ENCODE data around the gene BLOC1S6. TPM values are rescaled to one million over a fixed set of nuclear protein-coding genes. Genes with fewer than 3 reads are reported as not detected.

The BLOC1S6 gene, protein sequence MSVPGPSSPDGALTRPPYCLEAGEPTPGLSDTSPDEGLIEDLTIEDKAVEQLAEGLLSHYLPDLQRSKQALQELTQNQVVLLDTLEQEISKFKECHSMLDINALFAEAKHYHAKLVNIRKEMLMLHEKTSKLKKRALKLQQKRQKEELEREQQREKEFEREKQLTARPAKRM
- 28.7 and 28.8 TPM in 2 replicates for total RNA-seq (2021; fragmentation: NEBNext Ultra II Directional; extraction: Animal tissue kit (Norgen Biotek cat#: 25700))
- polyA plus RNA-seq (2011; rRNA removed): 3.7 and 4.5 TPM in 2 replicates
- polyA plus RNA-seq (2011; cell fraction: cytosol; rRNA removed): 8.2 TPM
- polyA plus RNA-seq (2011; cell fraction: nucleus; rRNA removed): 5.1 TPM
- 16.5 to 28.6 TPM (median 20.0 TPM) in 4 replicates for polyA plus RNA-seq (2012, experiment 1 of 2)
- 1.4 TPM for polyA plus RNA-seq (2012, experiment 2 of 2)
- 22.2 TPM for polyA plus RNA-seq (2013, experiment 1 of 2)
- 20.5 TPM for polyA plus RNA-seq (2013, experiment 2 of 2)
- polyA minus RNA-seq (2011; rRNA and poly(A)+ RNA removed): 4.1 and 5.7 TPM in 2 replicates
- polyA minus RNA-seq (2011; cell fraction: cytosol; rRNA and poly(A)+ RNA removed): 14.5 TPM
- 19.4 TPM for polyA minus RNA-seq (2011; cell fraction: nucleus; rRNA and poly(A)+ RNA removed)
- long read RNA-seq, experiment 1, full-length matches to known transcripts: 4 of 7 reads
- long read RNA-seq, experiment 1, partial matches to known transcripts: 2 of 7 reads
- long read RNA-seq, experiment 1, other reads (novel, unspliced or antisense): 1 of 7 reads
- long read RNA-seq, experiment 2, full-length matches to known transcripts: 5 of 10 reads
- long read RNA-seq, experiment 2, partial matches to known transcripts: 2 of 10 reads
- long read RNA-seq, experiment 2, other reads (novel, unspliced or antisense): 3 of 10 reads

DNA sequence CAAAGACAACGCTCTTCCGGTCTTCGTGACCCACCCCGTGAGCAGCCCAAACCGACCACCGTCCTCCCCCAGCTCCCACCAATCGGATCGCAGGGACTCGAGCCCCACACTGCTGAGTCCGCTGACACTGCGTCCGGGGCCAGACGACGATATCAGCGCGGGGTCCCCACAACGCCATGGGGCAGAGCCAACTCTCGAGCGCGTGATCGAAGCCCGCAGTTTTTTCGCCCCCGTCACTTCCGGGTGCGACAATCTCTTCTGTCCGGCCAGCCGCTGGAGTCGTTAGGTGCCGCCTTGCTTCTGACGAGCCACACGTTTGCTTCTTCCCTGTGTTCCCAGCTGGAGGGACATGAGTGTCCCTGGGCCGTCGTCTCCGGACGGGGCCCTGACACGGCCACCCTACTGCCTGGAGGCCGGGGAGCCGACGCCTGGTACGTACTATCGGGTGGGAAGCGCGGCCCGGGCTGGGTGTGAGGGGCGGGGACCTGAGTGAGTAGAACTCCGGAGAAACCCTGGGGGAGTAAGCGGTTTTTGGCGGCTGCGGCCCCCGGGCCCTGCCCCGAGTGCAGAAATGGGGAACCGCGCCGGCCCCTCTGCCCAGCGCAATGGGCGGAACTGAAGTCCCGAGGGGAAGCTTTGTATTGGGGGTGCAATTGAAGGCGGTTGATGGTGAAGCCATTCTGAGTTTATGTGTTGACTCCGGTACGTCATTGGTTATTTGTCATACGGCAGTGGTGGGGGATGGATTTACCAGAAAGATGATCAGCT is at the start of gene BLOC1S6:
Gene BLOC1S6, plus strand, starts transcription at position 285 of the 768 bp plus-strand sequence. Its CDS starts 65 bp downstream, at position 350.
- Histone ChIP-seq H2BK5ac (ENCODE audit: low read depth, low read length) (peak within 1 kb of the TSS; percentile 98), H3K23me2 (ENCODE audit: low read depth, low read length) (peaks cover 7% of the 10 kb centered on the region; the same call in 1 of the 2 replicates), H4K8ac (ENCODE audit: extremely low read depth, insufficient read depth, low read length) (peak within 1 kb of the TSS; percentile 98; the same call in 1 of the 2 replicates), H3K14ac (ENCODE audit: insufficient read length) (no peak within 1 kb of the TSS), H3K79me1 (ENCODE audit: low read depth, low read length) (peaks cover 3% of the 10 kb centered on the region; the same call in 1 of the 2 replicates), H3K9me3 (ENCODE audit: insufficient read depth in 2 of 2, low read depth in 1 of 2, low read length in 1 of 2) (no peaks in the 10 kb centered on the region), H2BK120ac (replicated peaks; ENCODE audit: low read depth, low read length) (no peak within 1 kb of the TSS), H4K5ac (ENCODE audit: insufficient read length, low read depth, low read length) (peak within 1 kb of the TSS; percentile 74), H3K4me2 (ENCODE audit: insufficient read depth in 1 of 2, low read depth in 2 of 2, low read length in 2 of 2) (peak within 1 kb of the TSS; percentile 87 to 89), H2AFZ (ENCODE audit: low read length) (peak within 1 kb of the TSS; percentile 64), H2AK5ac (ENCODE audit: low read depth, low read length) (peak within 1 kb of the TSS; percentile 29; the same call in 1 of the 2 replicates), H3K27ac (ENCODE audit: low read depth, low read length) (peak within 1 kb of the TSS; percentile 98), H4K91ac (replicated peaks; ENCODE audit: insufficient read length, low read length) (peak within 1 kb of the TSS; percentile 45), H2BK15ac (ENCODE audit: low read length) (0 out of 2 replicates have a peak within 1 kb of the TSS, but pooled peaks have one; percentile 33), H3K27me3 (replicated peaks in 1 of 4; ENCODE audit: control insufficient read depth in 3 of 4, extremely low read depth in 1 of 4, insufficient read depth in 3 of 4, low read length in 3 of 4) (no peaks in the 10 kb centered on the region), H3K9ac (replicated peaks in 1 of 4; ENCODE audit: extremely low read depth in 1 of 4, low read depth in 3 of 4, low read length in 3 of 4) (peak within 1 kb of the TSS; percentile 81 to 98 (median 96)), H3K18ac (ENCODE audit: extremely low read depth, low read length) (peak within 1 kb of the TSS; percentile 84), H3K36me3 (ENCODE audit: control insufficient read depth in 2 of 4, insufficient read depth in 4 of 4, low read length in 3 of 4) (no peaks in the 10 kb centered on the region), H3K23ac (ENCODE audit: insufficient read length) (no peak within 1 kb of the TSS), H3K4me1 (replicated peaks in 1 of 4; ENCODE audit: control insufficient read depth in 3 of 4, insufficient read depth in 4 of 4, low read length in 3 of 4) (peaks cover 3 to 12% (median 7%) of the 10 kb centered on the region in 4 experiments; a peak in 4 of 7 replicates), H2BK12ac (ENCODE audit: low read depth, low read length) (peak within 1 kb of the TSS; percentile 69; the same call in 1 of the 2 replicates), H4K20me1 (replicated peaks in 1 of 2; ENCODE audit: control insufficient read depth in 1 of 2, insufficient read depth in 2 of 2, low read length in 2 of 2) (no peaks in the 10 kb centered on the region), H3K4me3 (ENCODE audit: extremely low read depth in 1 of 4, insufficient read depth in 2 of 4, low read depth in 3 of 4, low read length in 4 of 4) (peak within 1 kb of the TSS; percentile 79 to 87 (median 83)), H3K79me2 (ENCODE audit: control insufficient read depth in 1 of 2, insufficient read depth in 2 of 2, low read length in 2 of 2) (peaks cover 11 to 41% of the 10 kb centered on the region in 2 experiments; a peak in 3 of 4 replicates), H3K56ac (replicated peaks; ENCODE audit: insufficient read length, low read depth, low read length) (peak within 1 kb of the TSS; percentile 79), H3K4ac (replicated peaks; ENCODE audit: insufficient read length, low read depth, low read length) (peak within 1 kb of the TSS; percentile 39), H2BK20ac (ENCODE audit: low read length) (no peak within 1 kb of the TSS)
- FAIRE-seq (no peak), DNase-seq (ENCODE audit: low read depth in 1 of 2, low spot score in 2 of 2) (peak; percentile 84 to 94)
- 1% methylated on average over 48 of the region's 62 CpGs; no CpG with 5 or more reads in 1 of the 2 experiments for WGBS, 2 experiments (ENCODE audit: extremely low coverage in 1 of 2, insufficient coverage in 1 of 2, insufficient read length in 1 of 2, insufficient replicate concordance in 2 of 2, low coverage in 1 of 2, low lambda C conversion rate in 2 of 2, missing lambda C conversion rate in 1 of 2)
- ChIA-PET CTCF (ENCODE audit: partially characterized antibody) (interaction anchor here (0.7 to 6.1 kb wide), 12 partner anchors 11 to 419 kb away, joined by 3 to 33 read pairs (median 3); a partner anchor contains a TSS), POLR2A (ENCODE audit: partially characterized antibody) (interaction anchor here (0.9 to 3.8 kb wide), 15 partner anchors 8 to 185 kb away, joined by 3 to 31 read pairs (median 4); a partner anchor contains a TSS)
- no peak for TF ChIP-seq TCF12 (IDR thresholded peaks at IDR 0.05; ENCODE audit: low read depth, low read length)
- TF ChIP-seq SIN3A (conservative IDR thresholded peaks at IDR 0.05 in 1 of 2, IDR thresholded peaks at IDR 0.05 in 1 of 2; ENCODE audit: low read depth in 1 of 2, low read length in 2 of 2): peak; percentile 16 to 91; a peak in 2 of 4 replicates
- no peak for TF ChIP-seq SUZ12 (IDR thresholded peaks at IDR 0.05; ENCODE audit: low read length)
- TF ChIP-seq JUN (IDR thresholded peaks at IDR 0.05; ENCODE audit: low read depth, low read length): no peak
- no peak for TF ChIP-seq BCL11A (IDR thresholded peaks at IDR 0.05; ENCODE audit: low read depth in 2 of 2, low read length in 2 of 2)

Data from H1 (cell line).